Liver (tissue), 9 donors: ENCODE data around the gene ANXA6. TPM values are rescaled to one million over a fixed set of nuclear protein-coding genes. Genes with fewer than 3 reads are reported as not detected.

ENCODE experiments used
- DNase-seq: peaks from one replicate; pipeline ENCODE4 v3.0.0-alpha.2; 2017; ENCODE audit warnings: low spot score
- H3K27ac ChIP-seq, 2 donors: one replicate each; pipeline ENCODE4 v1.7.0; 2013; ENCODE audit warnings: inconsistent platforms in 2 of 2, low read length in 2 of 2, control low read depth in 1 of 2, low read depth in 1 of 2, mild to moderate bottlenecking in 1 of 2
- H3K27me3 ChIP-seq, 4 donors: one replicate each; pipeline versions ENCODE4 v1.6.1 to v1.7.0; 2013; ENCODE audit warnings: low read length in 3 of 4, inconsistent platforms in 1 of 4, mild to moderate bottlenecking in 1 of 4, moderate library complexity in 1 of 4; ENCODE audit not compliant: control insufficient read depth in 4 of 4, insufficient read depth in 4 of 4
- H3K36me3 ChIP-seq, 4 donors: one replicate each; pipeline versions ENCODE4 v1.6.1 to v1.7.0; 2013; ENCODE audit warnings: low read length in 3 of 4, mild to moderate bottlenecking in 3 of 4, low read depth in 1 of 4, moderate library complexity in 1 of 4; ENCODE audit not compliant: control insufficient read depth in 4 of 4, insufficient read depth in 3 of 4
- H3K4me1 ChIP-seq, 4 donors: one replicate each; pipeline versions ENCODE4 v1.6.1 to v1.7.0; 2013; ENCODE audit warnings: low read length in 3 of 4, mild to moderate bottlenecking in 3 of 4, moderate library complexity in 1 of 4; ENCODE audit not compliant: control insufficient read depth in 4 of 4, insufficient read depth in 4 of 4
- H3K4me3 ChIP-seq, 3 donors: one replicate each; pipeline versions ENCODE4 v1.6.1 to v1.7.0; 2013; ENCODE audit warnings: low read length in 3 of 3, control low read depth in 1 of 3, low read depth in 1 of 3, mild to moderate bottlenecking in 1 of 3
- H3K9ac ChIP-seq, 2 donors: one replicate each; pipeline ENCODE4 v1.7.0; 2013; ENCODE audit warnings: low read length in 2 of 2, mild to moderate bottlenecking in 2 of 2, moderate library complexity in 2 of 2, control low read depth in 1 of 2, low read depth in 1 of 2
- H3K9me3 ChIP-seq, 4 donors: one replicate each; pipeline versions ENCODE4 v1.6.1 to v1.7.0; 2013; ENCODE audit warnings: low read length in 3 of 4; ENCODE audit not compliant: control insufficient read depth in 4 of 4
- ATF3 ChIP-seq: IDR thresholded peaks from 2 replicates; pipeline ENCODE4 v1.6.1; 2016; ENCODE audit warnings: antibody characterized with exemption
- EGR1 ChIP-seq, 2 donors: IDR thresholded peaks; 2 replicates each; pipeline ENCODE4 v1.6.1; 2016 to 2018; ENCODE audit warnings: antibody characterized with exemption in 2 of 2, low read depth in 2 of 2
- FOXA1 ChIP-seq: IDR thresholded peaks from 2 replicates; pipeline ENCODE4 v1.6.1; 2016; ENCODE audit warnings: antibody characterized with exemption
- HNF4A ChIP-seq, 2 donors: conservative IDR thresholded peaks; 2 replicates each; pipeline ENCODE4 v1.6.1; 2016; ENCODE audit warnings: antibody characterized with exemption in 2 of 2, mild to moderate bottlenecking in 2 of 2
- HNF4G ChIP-seq: IDR thresholded peaks from 2 replicates; pipeline ENCODE4 v1.6.1; 2016; ENCODE audit warnings: antibody characterized with exemption
- JUND ChIP-seq, 2 donors: IDR thresholded peaks; 2 replicates each; pipeline ENCODE4 v1.6.1; 2016; ENCODE audit warnings: antibody characterized with exemption in 2 of 2
- NR2F2 ChIP-seq: IDR thresholded peaks from 2 replicates; pipeline ENCODE4 v1.6.1; 2016; ENCODE audit warnings: antibody characterized with exemption
- RAD21 ChIP-seq, 2 donors: IDR thresholded peaks; 2 replicates each; pipeline ENCODE4 v1.6.1; 2016; ENCODE audit warnings: antibody characterized with exemption in 2 of 2, mild to moderate bottlenecking in 2 of 2
- REST ChIP-seq: IDR thresholded peaks from 2 replicates; pipeline ENCODE4 v1.6.1; 2016; ENCODE audit warnings: antibody characterized with exemption, mild to moderate bottlenecking
- RXRA ChIP-seq, 2 donors: IDR thresholded peaks; 2 replicates each; pipeline ENCODE4 v1.6.1; 2017 to 2018; ENCODE audit warnings: antibody characterized with exemption in 2 of 2, mild to moderate bottlenecking in 1 of 2
- TAF1 ChIP-seq: conservative IDR thresholded peaks from 2 replicates; pipeline ENCODE4 v1.6.1; 2016; ENCODE audit warnings: antibody characterized with exemption, mild to moderate bottlenecking
- YY1 ChIP-seq: IDR thresholded peaks from 2 replicates; pipeline ENCODE4 v1.6.1; 2016; ENCODE audit warnings: antibody characterized with exemption, mild to moderate bottlenecking
- WGBS: extraction: QIAGEN DNeasy Blood & Tissue Kit; methylation state at CpG from one replicate; pipeline ENCODE4 v1.1.7; 2013; 5-methylcytosine and 5-hydroxymethylcytosine counted together
- polyA plus RNA-seq, 2 donors: library from polyadenylated mRNA; stranded (reverse) in 1 of 2; unstranded in 1 of 2; fragments of 200-250 nt in 1 of 2; fragments of >200 nt in 1 of 2; fragmentation: Nextera tagmentation in 1 of 2; extraction: Ambion mirVana in 1 of 2; gene quantifications; one replicate each; pipeline versions ENCODE4 v1.2.1 to v1.2.3, GENCODE V29; 2013 to 2015
- total RNA-seq, 2 donors: library from RNA; depleted of rRNA; stranded (reverse); fragments of >200 nt; gene quantifications; one replicate each; pipeline ENCODE4 v1.2.3, GENCODE V29; 2014
- TF ChIP-seq, protein P1 (sequence below): IDR thresholded peaks from 2 replicates; pipeline ENCODE4 v1.6.1; 2016; ENCODE audit warnings: antibody characterized with exemption
- TF ChIP-seq, protein P2 (sequence below): fragments of 150-350 bp; IDR thresholded peaks from 2 replicates; pipeline ENCODE4 v1.5.1; 2017; ENCODE audit warnings: improper control_type of control experiment, low read depth, low read length; ENCODE audit not compliant: missing input control
- TF ChIP-seq, protein P3 (sequence below): IDR thresholded peaks from 2 replicates; pipeline ENCODE4 v1.6.1; 2016; ENCODE audit warnings: antibody characterized with exemption
- donor health status: healthy.
- donor health status: healthy.
- donor health status: healthy.
- donor health status: healthy.
- donor health status: healthy.

ANXA6 gene
- total and polyA plus RNA-seq, 4 donors = 52.7 to 215 (median 126) TPM

- Histone ChIP-seq H3K4me3 (no peak overlapping the region), H3K27me3 (no peaks in the 10 kb centered on the region), H3K9me3 (no peaks in the 10 kb centered on the region), H3K4me1 (peaks cover 33 to 82% (median 65%) of the 10 kb centered on the region in 4 donors), H3K9ac (no peak overlapping the region), H3K36me3 (no peaks in the 10 kb centered on the region), H3K27ac (peak overlapping the region; percentile 77 to 88)
- no peak for DNase-seq
- 45% methylated on average over 6 of the region's 6 CpGs for WGBS
- TF ChIP-seq HNF4G (no peak), HNF4A (conservative IDR thresholded peaks at IDR 0.05) (peak; percentile 81 to 84), RXRA (IDR thresholded peaks at IDR 0.05) (peak; percentile 44 to 71), REST (no peak), YY1 (peak; percentile 25), TAF1 (no peak), RAD21 (IDR thresholded peaks at IDR 0.05) (no peak), FOXA1 (no peak), EGR1 (IDR thresholded peaks at IDR 0.05; ENCODE audit: low read depth in 2 of 2) (no peak), JUND (IDR thresholded peaks at IDR 0.05) (no peak)
- TF ChIP-seq, protein P1, sequence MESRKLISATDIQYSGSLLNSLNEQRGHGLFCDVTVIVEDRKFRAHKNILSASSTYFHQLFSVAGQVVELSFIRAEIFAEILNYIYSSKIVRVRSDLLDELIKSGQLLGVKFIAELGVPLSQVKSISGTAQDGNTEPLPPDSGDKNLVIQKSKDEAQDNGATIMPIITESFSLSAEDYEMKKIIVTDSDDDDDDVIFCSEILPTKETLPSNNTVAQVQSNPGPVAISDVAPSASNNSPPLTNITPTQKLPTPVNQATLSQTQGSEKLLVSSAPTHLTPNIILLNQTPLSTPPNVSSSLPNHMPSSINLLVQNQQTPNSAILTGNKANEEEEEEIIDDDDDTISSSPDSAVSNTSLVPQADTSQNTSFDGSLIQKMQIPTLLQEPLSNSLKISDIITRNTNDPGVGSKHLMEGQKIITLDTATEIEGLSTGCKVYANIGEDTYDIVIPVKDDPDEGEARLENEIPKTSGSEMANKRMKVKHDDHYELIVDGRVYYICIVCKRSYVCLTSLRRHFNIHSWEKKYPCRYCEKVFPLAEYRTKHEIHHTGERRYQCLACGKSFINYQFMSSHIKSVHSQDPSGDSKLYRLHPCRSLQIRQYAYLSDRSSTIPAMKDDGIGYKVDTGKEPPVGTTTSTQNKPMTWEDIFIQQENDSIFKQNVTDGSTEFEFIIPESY = no peak
Measured at GRCh38 chr5:151096001-151096373, 61.6 kb downstream of the ANXA6 start.

GRCh38 chr5:151095341-151096000 lies 62.1 kb downstream of the ANXA6 start:
- H3K9me3 ChIP-seq = no peaks in the 10 kb centered on the region
- H3K27me3 ChIP-seq = no peaks in the 10 kb centered on the region
- H3K4me1 ChIP-seq = peaks cover 30 to 77% (median 60%) of the 10 kb centered on the region in 4 donors
- WGBS = 52% methylated on average over 5 of the region's 5 CpGs
- no peak overlapping the region for H3K4me3 ChIP-seq
- H3K9ac ChIP-seq = no peak overlapping the region
- no peak for DNase-seq
- TF ChIP-seq ATF3 (no peak), NR2F2 (peak; percentile 93)
- no peaks in the 10 kb centered on the region for H3K36me3 ChIP-seq
- peak overlapping the region; percentile 77 to 88 for H3K27ac ChIP-seq

DNA sequence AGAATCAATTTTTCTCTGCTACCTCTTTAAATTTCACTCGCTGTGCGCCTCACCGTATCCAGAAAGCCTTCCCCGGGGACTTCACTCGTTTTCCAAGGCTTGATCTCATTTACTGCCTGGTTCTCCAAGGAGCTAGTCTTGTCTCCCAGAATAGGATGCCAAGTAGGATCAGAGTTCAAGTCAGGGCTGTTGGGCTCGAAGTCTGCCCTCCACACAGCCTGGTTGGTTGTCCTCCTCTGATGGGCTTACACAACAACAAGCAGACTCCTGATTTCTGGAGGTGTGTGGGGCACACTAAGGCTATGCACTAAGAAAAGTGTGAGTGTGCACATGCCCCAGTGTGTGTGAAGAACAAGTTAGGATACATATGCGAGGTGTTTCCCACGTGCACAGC lies 62.7 kb downstream of the ANXA6 start:
- Histone ChIP-seq H3K9me3 (no peaks in the 10 kb centered on the region), H3K4me1 (peaks cover 30 to 71% (median 54%) of the 10 kb centered on the region in 4 donors), H3K9ac (no peak overlapping the region), H3K4me3 (no peak overlapping the region), H3K27me3 (no peaks in the 10 kb centered on the region), H3K36me3 (no peaks in the 10 kb centered on the region), H3K27ac (peak overlapping the region; percentile 77 to 88)
- TF ChIP-seq, protein P2, sequence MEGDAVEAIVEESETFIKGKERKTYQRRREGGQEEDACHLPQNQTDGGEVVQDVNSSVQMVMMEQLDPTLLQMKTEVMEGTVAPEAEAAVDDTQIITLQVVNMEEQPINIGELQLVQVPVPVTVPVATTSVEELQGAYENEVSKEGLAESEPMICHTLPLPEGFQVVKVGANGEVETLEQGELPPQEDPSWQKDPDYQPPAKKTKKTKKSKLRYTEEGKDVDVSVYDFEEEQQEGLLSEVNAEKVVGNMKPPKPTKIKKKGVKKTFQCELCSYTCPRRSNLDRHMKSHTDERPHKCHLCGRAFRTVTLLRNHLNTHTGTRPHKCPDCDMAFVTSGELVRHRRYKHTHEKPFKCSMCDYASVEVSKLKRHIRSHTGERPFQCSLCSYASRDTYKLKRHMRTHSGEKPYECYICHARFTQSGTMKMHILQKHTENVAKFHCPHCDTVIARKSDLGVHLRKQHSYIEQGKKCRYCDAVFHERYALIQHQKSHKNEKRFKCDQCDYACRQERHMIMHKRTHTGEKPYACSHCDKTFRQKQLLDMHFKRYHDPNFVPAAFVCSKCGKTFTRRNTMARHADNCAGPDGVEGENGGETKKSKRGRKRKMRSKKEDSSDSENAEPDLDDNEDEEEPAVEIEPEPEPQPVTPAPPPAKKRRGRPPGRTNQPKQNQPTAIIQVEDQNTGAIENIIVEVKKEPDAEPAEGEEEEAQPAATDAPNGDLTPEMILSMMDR = no peak
- TF ChIP-seq, protein P3, sequence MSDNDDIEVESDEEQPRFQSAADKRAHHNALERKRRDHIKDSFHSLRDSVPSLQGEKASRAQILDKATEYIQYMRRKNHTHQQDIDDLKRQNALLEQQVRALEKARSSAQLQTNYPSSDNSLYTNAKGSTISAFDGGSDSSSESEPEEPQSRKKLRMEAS = no peak
- no peak for DNase-seq
- 56% methylated on average over 8 of the region's 8 CpGs for WGBS
